Esophagus squamous epithelium (tissue), 4 donors: ENCODE data around the gene TSR3.

Experiments
- POLR2A ChIP-seq, 4 donors: fragments of 450-650 bp; IDR thresholded peaks; one replicate each; pipeline ENCODE4 v1.6.1; 2017; ENCODE audit warnings: antibody characterized with exemption in 4 of 4, mild to moderate bottlenecking in 4 of 4, moderate library complexity in 3 of 4
- TF ChIP-seq, protein P1 (sequence below), 6 experiments: fragments of 450-650 bp in 4 of 6; fragments of 200-600 bp in 2 of 6; sonication (generic) in 2 of 6; IDR thresholded peaks; one replicate each; pipeline ENCODE4 v1.5.1; 2016 to 2019; ENCODE audit warnings: antibody characterized with exemption in 6 of 6, mild to moderate bottlenecking in 4 of 6, moderate library complexity in 4 of 6

- TF ChIP-seq, protein P1, sequence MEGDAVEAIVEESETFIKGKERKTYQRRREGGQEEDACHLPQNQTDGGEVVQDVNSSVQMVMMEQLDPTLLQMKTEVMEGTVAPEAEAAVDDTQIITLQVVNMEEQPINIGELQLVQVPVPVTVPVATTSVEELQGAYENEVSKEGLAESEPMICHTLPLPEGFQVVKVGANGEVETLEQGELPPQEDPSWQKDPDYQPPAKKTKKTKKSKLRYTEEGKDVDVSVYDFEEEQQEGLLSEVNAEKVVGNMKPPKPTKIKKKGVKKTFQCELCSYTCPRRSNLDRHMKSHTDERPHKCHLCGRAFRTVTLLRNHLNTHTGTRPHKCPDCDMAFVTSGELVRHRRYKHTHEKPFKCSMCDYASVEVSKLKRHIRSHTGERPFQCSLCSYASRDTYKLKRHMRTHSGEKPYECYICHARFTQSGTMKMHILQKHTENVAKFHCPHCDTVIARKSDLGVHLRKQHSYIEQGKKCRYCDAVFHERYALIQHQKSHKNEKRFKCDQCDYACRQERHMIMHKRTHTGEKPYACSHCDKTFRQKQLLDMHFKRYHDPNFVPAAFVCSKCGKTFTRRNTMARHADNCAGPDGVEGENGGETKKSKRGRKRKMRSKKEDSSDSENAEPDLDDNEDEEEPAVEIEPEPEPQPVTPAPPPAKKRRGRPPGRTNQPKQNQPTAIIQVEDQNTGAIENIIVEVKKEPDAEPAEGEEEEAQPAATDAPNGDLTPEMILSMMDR (IDR thresholded peaks at IDR 0.05), result no peak
- no peak for TF ChIP-seq POLR2A (IDR thresholded peaks at IDR 0.05)
Observed at GRCh38 chr16:1380195-1380594, 28.5 kb upstream of the TSR3 start.
